ENCODE results near the gene PPM1N.
A peak's percentile ranks its signal among the peaks of the same experiment; 100 is the strongest.

PPM1N gene

GRCh38 chr19:45483033-45483432 lies 15.2 kb upstream of the PPM1N start:
- no peak for DNase-seq (ENCODE audit: low read depth)
- TF ChIP-seq, protein P1, sequence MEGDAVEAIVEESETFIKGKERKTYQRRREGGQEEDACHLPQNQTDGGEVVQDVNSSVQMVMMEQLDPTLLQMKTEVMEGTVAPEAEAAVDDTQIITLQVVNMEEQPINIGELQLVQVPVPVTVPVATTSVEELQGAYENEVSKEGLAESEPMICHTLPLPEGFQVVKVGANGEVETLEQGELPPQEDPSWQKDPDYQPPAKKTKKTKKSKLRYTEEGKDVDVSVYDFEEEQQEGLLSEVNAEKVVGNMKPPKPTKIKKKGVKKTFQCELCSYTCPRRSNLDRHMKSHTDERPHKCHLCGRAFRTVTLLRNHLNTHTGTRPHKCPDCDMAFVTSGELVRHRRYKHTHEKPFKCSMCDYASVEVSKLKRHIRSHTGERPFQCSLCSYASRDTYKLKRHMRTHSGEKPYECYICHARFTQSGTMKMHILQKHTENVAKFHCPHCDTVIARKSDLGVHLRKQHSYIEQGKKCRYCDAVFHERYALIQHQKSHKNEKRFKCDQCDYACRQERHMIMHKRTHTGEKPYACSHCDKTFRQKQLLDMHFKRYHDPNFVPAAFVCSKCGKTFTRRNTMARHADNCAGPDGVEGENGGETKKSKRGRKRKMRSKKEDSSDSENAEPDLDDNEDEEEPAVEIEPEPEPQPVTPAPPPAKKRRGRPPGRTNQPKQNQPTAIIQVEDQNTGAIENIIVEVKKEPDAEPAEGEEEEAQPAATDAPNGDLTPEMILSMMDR (IDR thresholded peaks at IDR 0.05; ENCODE audit: control insufficient read depth, extremely low read depth, insufficient read depth), result no peak
- H3K4me3 ChIP-seq (ENCODE audit: low read depth, low read length), result no peak overlapping the region

- DNase-seq (ENCODE audit: low read depth), result no peak
- TF ChIP-seq, protein P1 (IDR thresholded peaks at IDR 0.05; ENCODE audit: control insufficient read depth, extremely low read depth, insufficient read depth), result no peak
- no peak overlapping the region for H3K4me3 ChIP-seq (ENCODE audit: low read depth, low read length)
Measured at GRCh38 chr19:45484273-45484945, 13.8 kb upstream of the PPM1N start.

DNA sequence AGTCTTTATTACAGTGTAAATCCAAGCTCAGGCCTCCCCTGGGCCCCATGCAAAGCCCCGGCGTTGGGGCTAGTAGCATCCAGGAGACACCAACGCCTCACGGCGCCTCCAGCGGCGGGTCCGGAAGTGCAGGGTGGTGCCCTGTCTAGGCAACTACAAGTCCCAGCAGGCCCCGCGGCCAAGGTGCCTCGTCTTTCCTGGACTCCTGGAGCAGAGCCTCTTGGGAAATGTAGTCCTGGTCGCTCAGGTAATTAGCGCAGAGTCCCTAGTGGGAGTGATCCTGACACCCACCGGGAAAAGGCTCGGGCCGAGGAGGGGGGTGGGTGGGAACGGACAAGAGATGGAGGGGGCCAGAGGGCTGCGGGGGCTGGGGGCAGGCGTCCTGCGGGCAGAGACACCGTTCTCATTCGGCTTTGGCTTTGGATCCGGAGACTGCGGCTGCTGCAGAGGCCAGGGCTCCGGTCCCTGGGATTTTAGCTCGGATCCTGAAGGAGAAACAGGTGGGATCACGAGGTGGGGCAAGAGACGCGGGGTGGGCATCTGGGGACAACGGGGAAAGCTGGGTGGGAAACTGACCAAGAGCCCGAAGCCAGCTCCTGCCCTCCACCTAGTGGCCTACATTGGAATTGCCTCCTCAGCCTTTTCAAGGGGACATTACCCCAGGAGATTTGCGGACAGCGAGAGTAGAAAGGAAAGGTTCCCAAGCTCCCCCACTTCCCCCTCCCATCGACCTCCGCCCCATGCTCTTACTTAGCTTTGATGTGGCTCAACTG lies 12.8 kb upstream of the PPM1N start:
- TF ChIP-seq, protein P1 (IDR thresholded peaks at IDR 0.05; ENCODE audit: control insufficient read depth, extremely low read depth, insufficient read depth), result peak; percentile 59
- H3K4me3 ChIP-seq (ENCODE audit: low read depth, low read length), result peak overlapping the region; percentile 44
- no peak for DNase-seq (ENCODE audit: low read depth)

DNA sequence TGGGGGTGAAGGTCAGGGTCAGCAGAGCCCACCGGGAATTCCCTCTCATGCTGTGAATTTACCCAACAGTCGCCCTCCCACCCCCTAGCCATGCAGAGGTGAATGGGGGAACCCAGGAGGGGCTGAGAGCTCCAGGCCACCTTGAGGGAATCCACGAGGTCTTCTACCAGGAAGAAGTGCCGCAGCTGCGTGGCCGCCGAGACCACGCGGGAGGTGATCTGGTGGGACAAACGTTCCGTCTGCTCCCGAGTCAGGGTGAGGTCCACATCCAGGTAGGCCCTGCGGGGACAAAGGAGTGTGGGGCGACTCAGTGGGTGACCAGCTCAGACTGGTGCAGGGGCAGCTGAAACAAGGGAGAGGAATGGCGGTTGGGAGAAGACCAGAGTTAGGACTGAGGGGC lies 9.5 kb upstream of the PPM1N start:
- no peak overlapping the region for H3K4me3 ChIP-seq (ENCODE audit: low read depth, low read length)
- DNase-seq (ENCODE audit: low read depth), result no peak
- TF ChIP-seq, protein P1 (IDR thresholded peaks at IDR 0.05; ENCODE audit: control insufficient read depth, extremely low read depth, insufficient read depth), result no peak

- TF ChIP-seq, protein P1 (IDR thresholded peaks at IDR 0.05; ENCODE audit: control insufficient read depth, extremely low read depth, insufficient read depth), result no peak
- DNase-seq (ENCODE audit: low read depth), result no peak
- H3K4me3 ChIP-seq (ENCODE audit: low read depth, low read length), result no peak overlapping the region
Measured at GRCh38 chr19:45489216-45489855, 8.9 kb upstream of the PPM1N start.

DNA sequence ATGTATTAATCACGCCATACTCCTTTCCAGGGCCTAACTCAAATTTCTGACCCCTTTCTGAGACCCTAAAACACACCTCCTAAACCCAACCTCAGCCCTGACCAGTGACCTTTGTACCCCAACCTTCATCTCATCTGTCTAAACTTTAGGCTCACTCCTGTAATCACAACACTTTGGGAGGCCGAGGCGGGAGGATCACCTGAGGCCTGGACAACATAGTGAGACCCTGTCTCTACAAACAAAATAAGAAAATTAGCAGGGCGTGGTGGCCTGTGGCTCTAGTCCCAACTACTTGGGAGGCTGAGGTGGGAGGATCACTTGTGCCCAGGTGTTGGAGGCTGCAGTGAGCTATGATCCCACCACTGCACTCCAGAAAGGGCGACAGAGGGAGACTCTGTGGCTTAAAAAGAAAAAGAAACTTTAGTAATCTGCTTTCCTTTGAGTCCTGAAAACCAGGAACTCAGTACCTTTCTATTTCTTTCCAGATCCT lies 6.1 kb upstream of the PPM1N start:
- DNase-seq (ENCODE audit: low read depth), result no peak
- TF ChIP-seq, protein P1 (IDR thresholded peaks at IDR 0.05; ENCODE audit: control insufficient read depth, extremely low read depth, insufficient read depth), result no peak
- no peak overlapping the region for H3K4me3 ChIP-seq (ENCODE audit: low read depth, low read length)
